GM23338 (cell line): ENCODE data around the gene SUGCT. TPM values are rescaled to one million over a fixed set of nuclear protein-coding genes. Genes with fewer than 3 reads are reported as not detected.

ENCODE experiments used
- ATAC-seq: fragments of 200-7000 bp; cut with Tn5 transposase; 3 replicates; pipeline ENCODE4 v1.9.1; 2020
- DNase-seq: peaks from one replicate; pipeline ENCODE4 v3.0.0-alpha.2; 2015; ENCODE audit warnings: low spot score
- H2AFZ ChIP-seq: fragments of 200-600 bp; sonication (generic); 2 replicates; pipeline ENCODE4 v1.8.0; 2016; ENCODE audit warnings: antibody characterized with exemption, mild to moderate bottlenecking, moderate library complexity
- H3F3A ChIP-seq: fragments of 200-600 bp; sonication (generic); replicated peaks from 2 replicates; pipeline ENCODE4 v1.8.0; 2017; ENCODE audit warnings: antibody characterized with exemption, mixed run types, low read depth
- H3K27ac ChIP-seq: fragments of 200-600 bp; sonication (generic); 2 replicates; pipeline ENCODE4 v1.6.1; 2016; ENCODE audit warnings: low read depth
- H3K27me3 ChIP-seq: fragments of 200-600 bp; sonication (generic); 2 replicates; pipeline ENCODE4 v1.8.0; 2016; ENCODE audit warnings: mild to moderate bottlenecking, mixed run types, moderate library complexity; ENCODE audit not compliant: insufficient read depth
- H3K36me3 ChIP-seq: fragments of 200-600 bp; sonication (generic); 2 replicates; pipeline ENCODE4 v1.8.0; 2016; ENCODE audit warnings: mild to moderate bottlenecking; ENCODE audit not compliant: insufficient read depth
- H3K4me1 ChIP-seq: fragments of 200-600 bp; sonication (generic); 2 replicates; pipeline ENCODE4 v1.8.0; 2016; ENCODE audit warnings: mild to moderate bottlenecking, moderate library complexity; ENCODE audit not compliant: insufficient read depth
- H3K4me2 ChIP-seq: fragments of 200-600 bp; sonication (generic); 2 replicates; pipeline ENCODE4 v1.7.1; 2017; ENCODE audit warnings: mixed run types
- H3K4me3 ChIP-seq: fragments of 200-600 bp; sonication (generic); 2 replicates; pipeline ENCODE4 v1.6.1; 2016; ENCODE audit warnings: mixed run types
- H3K79me2 ChIP-seq: fragments of 200-600 bp; sonication (generic); replicated peaks from 2 replicates; pipeline ENCODE4 v1.8.0; 2017; ENCODE audit warnings: mild to moderate bottlenecking; ENCODE audit not compliant: insufficient read depth
- H3K9me2 ChIP-seq: fragments of 200-600 bp; sonication (generic); 2 replicates; pipeline ENCODE4 v1.8.0; 2017; ENCODE audit not compliant: insufficient read depth
- H4K20me1 ChIP-seq: fragments of 200-600 bp; sonication (generic); replicated peaks from 2 replicates; pipeline ENCODE4 v1.8.0; 2017; ENCODE audit warnings: mild to moderate bottlenecking; ENCODE audit not compliant: insufficient read depth
- H3K27ac Mint-ChIP-seq: 2 replicates; pipeline ENCODE4 v1.8.0; 2020; ENCODE audit warnings: inconsistent platforms, mild to moderate bottlenecking, moderate library complexity, mixed read lengths
- H3K27me3 Mint-ChIP-seq: 3 replicates; pipeline ENCODE4 v1.8.0; 2022; ENCODE audit warnings: low read depth, mild to moderate bottlenecking, moderate library complexity, mixed read lengths, inconsistent platforms; ENCODE audit not compliant: insufficient read depth, poor library complexity
- H3K36me3 Mint-ChIP-seq: 3 replicates; pipeline ENCODE4 v1.8.0; 2021; ENCODE audit warnings: low read depth, mild to moderate bottlenecking, inconsistent platforms, moderate library complexity, mixed read lengths
- H3K4me1 Mint-ChIP-seq: 3 replicates; pipeline ENCODE4 v1.8.0; 2020; ENCODE audit warnings: mild to moderate bottlenecking, inconsistent platforms, mixed read lengths
- H3K4me3 Mint-ChIP-seq: 3 replicates; pipeline ENCODE4 v1.8.0; 2021; ENCODE audit warnings: moderate library complexity, mild to moderate bottlenecking, inconsistent platforms, mixed read lengths
- H3K9me3 Mint-ChIP-seq: 3 replicates; pipeline ENCODE4 v1.8.0; 2020; ENCODE audit warnings: moderate library complexity, mild to moderate bottlenecking, inconsistent platforms, mixed read lengths
- ZNF114 ChIP-seq: fragments of 250-450 bp; sonication (Bioruptor Pico); IDR thresholded peaks from 2 replicates; pipeline ENCODE4 v1.5.0; 2020; ENCODE audit warnings: mild to moderate bottlenecking, moderate library complexity
- polyA plus RNA-seq: library from polyadenylated mRNA; unstranded; fragments of >200 nt; fragmentation: Nextera tagmentation; extraction: Ambion mirVana; gene quantifications from 2 replicates; pipeline ENCODE4 v1.2.1, GENCODE V29; 2016
- total RNA-seq: library from RNA; depleted of rRNA; stranded (reverse); fragments of >200 nt; shearing (Covaris generic); gene quantifications from 2 replicates; pipeline ENCODE4 v1.2.3, GENCODE V29; 2014
- TF ChIP-seq, protein P1 (sequence below): fragments of 250-450 bp; sonication (Bioruptor Pico); IDR thresholded peaks from 2 replicates; pipeline ENCODE4 v1.5.0; 2020; ENCODE audit warnings: mild to moderate bottlenecking, moderate library complexity

The SUGCT gene
- total and polyA plus RNA-seq, 2 experiments from 2014 or later, result 4.2 to 5.6 TPM

DNA sequence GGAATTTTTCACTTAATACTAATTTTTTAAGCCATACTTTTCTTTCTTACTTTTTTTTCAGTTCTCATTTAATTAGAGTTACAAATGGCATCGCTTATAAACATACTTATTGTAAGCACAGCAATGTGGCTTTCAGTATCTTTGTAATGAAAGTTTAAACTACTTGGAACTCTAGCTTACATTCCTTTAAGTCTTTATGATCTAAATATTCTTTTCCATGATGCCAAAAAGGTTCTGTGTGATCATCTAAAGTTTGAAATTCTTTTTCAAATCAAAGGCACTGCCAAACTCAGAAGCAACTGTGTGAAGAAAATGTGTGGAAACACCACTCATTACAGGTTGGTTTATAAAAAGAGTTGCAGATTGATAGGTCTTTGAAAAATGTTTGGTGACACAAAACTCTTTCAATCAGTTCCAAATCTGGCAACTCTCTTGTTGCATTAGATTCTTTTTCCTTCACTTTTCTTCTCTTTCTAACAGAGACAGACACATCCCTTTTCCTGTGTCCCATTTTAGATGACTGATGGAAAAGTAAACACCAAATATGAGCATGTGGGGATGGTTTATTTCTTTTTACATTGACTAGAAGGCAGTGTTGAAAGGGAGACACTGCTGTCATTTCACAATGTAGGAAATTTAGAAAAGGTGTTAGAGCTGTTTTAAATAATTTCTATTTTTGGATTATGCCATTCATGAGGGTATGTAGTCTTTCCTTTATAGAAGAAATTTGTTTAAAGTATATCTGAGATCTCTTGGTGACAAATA, 392.3 kb downstream of the SUGCT start:
- ATAC-seq, result no peak
- Histone ChIP-seq H3K27me3 (no peaks in the 10 kb centered on the region), H3K79me2 (no peaks in the 10 kb centered on the region), H3K4me3 (no peak overlapping the region), H4K20me1 (no peaks in the 10 kb centered on the region), H3K9me2 (no peaks in the 10 kb centered on the region), H3K36me3 (no peaks in the 10 kb centered on the region), H3F3A (no peaks in the 10 kb centered on the region), H3K4me2 (no peak overlapping the region), H3K4me1 (no peaks in the 10 kb centered on the region), H2AFZ (no peak overlapping the region), H3K27ac (no peak overlapping the region)
- Mint-ChIP-seq H3K36me3 (no peaks in the 10 kb centered on the region), H3K27me3 (no peaks in the 10 kb centered on the region), H3K9me3 (no peaks in the 10 kb centered on the region), H3K4me3 (no peak overlapping the region), H3K27ac (no peak overlapping the region), H3K4me1 (no peaks in the 10 kb centered on the region)
- TF ChIP-seq, protein P1, sequence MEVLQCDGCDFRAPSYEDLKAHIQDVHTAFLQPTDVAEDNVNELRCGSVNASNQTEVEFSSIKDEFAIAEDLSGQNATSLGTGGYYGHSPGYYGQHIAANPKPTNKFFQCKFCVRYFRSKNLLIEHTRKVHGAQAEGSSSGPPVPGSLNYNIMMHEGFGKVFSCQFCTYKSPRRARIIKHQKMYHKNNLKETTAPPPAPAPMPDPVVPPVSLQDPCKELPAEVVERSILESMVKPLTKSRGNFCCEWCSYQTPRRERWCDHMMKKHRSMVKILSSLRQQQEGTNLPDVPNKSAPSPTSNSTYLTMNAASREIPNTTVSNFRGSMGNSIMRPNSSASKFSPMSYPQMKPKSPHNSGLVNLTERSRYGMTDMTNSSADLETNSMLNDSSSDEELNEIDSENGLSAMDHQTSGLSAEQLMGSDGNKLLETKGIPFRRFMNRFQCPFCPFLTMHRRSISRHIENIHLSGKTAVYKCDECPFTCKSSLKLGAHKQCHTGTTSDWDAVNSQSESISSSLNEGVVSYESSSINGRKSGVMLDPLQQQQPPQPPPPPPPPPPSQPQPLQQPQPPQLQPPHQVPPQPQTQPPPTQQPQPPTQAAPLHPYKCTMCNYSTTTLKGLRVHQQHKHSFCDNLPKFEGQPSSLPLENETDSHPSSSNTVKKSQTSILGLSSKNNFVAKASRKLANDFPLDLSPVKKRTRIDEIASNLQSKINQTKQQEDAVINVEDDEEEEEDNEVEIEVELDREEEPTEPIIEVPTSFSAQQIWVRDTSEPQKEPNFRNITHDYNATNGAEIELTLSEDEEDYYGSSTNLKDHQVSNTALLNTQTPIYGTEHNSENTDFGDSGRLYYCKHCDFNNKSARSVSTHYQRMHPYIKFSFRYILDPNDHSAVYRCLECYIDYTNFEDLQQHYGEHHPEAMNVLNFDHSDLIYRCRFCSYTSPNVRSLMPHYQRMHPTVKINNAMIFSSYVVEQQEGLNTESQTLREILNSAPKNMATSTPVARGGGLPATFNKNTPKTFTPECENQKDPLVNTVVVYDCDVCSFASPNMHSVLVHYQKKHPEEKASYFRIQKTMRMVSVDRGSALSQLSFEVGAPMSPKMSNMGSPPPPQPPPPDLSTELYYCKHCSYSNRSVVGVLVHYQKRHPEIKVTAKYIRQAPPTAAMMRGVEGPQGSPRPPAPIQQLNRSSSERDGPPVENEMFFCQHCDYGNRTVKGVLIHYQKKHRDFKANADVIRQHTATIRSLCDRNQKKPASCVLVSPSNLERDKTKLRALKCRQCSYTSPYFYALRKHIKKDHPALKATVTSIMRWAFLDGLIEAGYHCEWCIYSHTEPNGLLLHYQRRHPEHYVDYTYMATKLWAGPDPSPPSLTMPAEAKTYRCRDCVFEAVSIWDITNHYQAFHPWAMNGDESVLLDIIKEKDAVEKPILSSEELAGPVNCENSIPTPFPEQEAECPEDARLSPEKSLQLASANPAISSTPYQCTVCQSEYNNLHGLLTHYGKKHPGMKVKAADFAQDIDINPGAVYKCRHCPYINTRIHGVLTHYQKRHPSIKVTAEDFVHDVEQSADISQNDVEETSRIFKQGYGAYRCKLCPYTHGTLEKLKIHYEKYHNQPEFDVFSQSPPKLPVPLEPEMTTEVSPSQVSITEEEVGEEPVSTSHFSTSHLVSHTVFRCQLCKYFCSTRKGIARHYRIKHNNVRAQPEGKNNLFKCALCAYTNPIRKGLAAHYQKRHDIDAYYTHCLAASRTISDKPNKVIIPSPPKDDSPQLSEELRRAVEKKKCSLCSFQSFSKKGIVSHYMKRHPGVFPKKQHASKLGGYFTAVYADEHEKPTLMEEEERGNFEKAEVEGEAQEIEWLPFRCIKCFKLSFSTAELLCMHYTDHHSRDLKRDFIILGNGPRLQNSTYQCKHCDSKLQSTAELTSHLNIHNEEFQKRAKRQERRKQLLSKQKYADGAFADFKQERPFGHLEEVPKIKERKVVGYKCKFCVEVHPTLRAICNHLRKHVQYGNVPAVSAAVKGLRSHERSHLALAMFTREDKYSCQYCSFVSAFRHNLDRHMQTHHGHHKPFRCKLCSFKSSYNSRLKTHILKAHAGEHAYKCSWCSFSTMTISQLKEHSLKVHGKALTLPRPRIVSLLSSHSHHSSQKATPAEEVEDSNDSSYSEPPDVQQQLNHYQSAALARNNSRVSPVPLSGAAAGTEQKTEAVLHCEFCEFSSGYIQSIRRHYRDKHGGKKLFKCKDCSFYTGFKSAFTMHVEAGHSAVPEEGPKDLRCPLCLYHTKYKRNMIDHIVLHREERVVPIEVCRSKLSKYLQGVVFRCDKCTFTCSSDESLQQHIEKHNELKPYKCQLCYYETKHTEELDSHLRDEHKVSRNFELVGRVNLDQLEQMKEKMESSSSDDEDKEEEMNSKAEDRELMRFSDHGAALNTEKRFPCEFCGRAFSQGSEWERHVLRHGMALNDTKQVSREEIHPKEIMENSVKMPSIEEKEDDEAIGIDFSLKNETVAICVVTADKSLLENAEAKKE (CRISPR knock-in tag), result no peak
- DNase-seq, result no peak

DNA sequence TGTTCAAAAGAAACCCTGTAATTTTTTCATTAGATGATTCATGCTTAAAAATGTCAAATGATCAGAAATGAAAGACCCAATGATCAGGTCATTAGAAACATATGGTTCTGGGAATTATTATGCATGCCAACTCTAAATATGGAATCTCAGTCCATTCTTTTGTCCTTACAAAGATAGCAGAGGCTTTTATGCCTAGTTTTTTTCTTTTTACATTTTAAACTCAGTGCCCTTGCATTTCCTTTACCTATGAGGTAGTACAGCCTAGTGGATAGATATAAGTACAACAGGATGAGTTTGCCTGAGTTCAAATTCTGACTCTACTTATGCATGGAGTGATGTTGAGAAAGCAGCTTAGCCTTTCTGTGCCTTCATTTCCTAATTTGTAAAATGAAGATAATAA, 392.9 kb downstream of the SUGCT start:
- Histone ChIP-seq H3K4me2 (no peak overlapping the region), H3K9me2 (no peaks in the 10 kb centered on the region), H3K4me3 (no peak overlapping the region), H4K20me1 (no peaks in the 10 kb centered on the region), H3K4me1 (no peaks in the 10 kb centered on the region), H3K27ac (no peak overlapping the region), H3K27me3 (no peaks in the 10 kb centered on the region), H3K79me2 (no peaks in the 10 kb centered on the region), H2AFZ (no peak overlapping the region), H3K36me3 (no peaks in the 10 kb centered on the region), H3F3A (no peaks in the 10 kb centered on the region)
- ATAC-seq (no peak), DNase-seq (no peak)
- Mint-ChIP-seq H3K27me3 (no peaks in the 10 kb centered on the region), H3K36me3 (no peaks in the 10 kb centered on the region), H3K9me3 (no peaks in the 10 kb centered on the region), H3K4me1 (no peaks in the 10 kb centered on the region), H3K27ac (no peak overlapping the region), H3K4me3 (no peak overlapping the region)
- no peak for TF ChIP-seq ZNF114 (CRISPR knock-in tag)
